Stimulated activated naive CD4-positive, alpha-beta T cell treated with Interleukin-2 at 50 U/mL for 16 hours (primary cell): ENCODE measurements around the gene THSD4.
"Not testable (repeated sequence)": the region's sequence is repeated elsewhere in the genome, so short reads cannot be mapped to it uniquely, and the experiment has no call there.

ENCODE experiments used
- DNase-seq: peaks from one replicate; lab custom pipeline; 2025; lab: John Stamatoyannopoulos, UW

Gene THSD4

DNA sequence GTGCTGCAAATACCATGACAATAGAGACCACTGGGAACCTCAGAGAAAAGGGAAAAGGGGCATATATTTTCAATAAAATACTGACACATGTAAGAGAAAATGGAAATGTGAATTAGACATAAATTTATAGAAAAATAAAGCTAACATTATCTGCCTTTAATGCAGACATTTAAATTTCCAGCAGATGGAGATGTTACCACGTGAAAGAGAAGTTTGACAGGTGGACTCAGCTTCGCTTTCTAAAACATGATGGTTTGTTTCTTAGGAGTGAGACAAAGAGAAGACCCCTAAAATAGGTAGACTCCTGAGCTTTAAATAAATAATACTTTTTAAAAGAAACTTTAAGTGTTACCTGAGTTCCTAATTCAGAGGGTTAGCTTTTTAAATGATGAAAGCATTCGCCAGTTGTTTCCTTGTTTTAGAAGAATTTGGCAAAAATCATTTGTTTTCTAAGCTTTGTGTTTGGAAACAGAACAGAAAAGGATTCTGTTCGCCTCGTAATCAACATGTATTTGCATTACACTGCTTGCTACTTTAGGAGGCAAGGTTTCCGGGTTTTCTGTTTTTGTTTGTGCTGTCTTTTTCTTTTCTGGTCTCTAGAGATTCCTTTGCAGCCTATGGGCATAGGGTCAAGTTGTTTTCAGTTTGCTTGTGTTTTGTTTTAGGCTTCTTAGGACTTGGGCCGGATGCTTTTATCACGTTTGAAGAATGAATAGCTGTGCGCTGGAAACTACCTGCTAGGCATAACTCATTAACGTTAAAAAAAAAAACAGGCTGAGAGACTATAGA is 271.4 kb downstream of the THSD4 start:
- no peak for DNase-seq

DNA sequence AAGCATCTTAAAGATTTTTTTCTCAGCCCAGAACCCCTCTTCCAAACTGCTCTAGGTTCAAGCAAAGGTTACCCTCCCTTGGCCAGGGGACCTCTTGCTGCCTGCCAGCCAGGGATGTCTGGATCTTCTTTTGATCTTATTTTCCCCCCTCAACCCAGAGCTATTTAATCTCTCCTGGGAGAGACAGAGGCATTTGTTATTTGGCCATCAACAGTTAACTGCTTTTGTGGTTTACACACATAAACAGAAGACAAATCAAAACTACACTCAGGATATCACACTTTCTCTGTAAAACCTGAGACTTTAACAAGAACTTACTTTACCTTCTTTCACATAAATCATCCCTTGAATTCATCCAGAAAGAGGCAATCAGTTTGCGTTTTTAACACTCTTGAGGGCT is 272.5 kb downstream of the THSD4 start:
- DNase-seq: no peak

DNA sequence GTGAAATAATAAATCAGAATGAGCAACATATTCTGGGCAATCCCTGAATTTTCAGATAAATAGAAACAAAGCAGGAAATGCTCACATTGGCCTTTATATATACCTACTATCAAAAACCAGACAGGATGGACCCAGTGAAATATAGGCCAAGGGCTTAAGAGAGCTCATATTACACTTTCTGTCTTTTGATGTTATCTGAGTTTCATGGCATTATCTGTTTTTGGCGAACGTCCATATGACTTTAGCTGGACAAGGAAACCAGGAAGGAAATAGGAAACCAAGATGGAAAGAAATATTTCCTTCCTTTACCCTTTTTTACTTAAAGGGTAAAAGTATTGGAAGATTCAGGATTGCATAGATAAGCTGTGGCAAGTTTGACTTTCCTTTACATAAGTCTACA is 274.8 kb downstream of the THSD4 start:
- no peak for DNase-seq

DNA sequence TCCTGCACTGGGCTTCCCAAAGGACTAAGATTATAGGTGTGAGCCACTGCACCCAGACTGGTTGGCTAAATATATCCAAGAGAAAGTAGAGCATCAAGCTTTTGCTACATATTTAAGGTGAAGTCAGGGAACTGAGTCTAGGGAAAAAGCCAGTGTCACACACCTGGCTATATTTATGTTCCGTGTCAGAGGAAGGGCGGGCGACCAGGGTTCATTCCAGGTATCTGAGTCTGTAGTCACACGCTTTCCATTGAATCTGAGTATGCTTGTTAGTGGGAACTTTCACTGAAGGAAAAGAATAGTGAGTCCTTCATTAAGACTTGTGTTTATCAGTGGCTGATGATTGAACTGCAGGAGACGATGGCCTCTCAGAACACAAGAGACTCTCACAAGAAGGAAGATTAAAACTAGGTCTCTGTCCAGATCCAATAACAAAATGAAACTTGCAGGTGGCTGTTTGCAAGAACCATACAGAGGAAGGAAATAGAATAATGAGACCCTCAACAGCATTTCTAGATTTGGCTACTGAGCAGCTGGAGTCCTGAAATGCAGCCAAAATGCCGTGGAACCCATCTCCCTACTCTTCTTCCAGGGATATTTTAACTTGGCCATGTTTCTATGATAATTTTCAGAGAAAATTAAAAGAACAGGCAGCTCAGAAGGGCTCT is 276.3 kb downstream of the THSD4 start:
- no peak for DNase-seq

DNA sequence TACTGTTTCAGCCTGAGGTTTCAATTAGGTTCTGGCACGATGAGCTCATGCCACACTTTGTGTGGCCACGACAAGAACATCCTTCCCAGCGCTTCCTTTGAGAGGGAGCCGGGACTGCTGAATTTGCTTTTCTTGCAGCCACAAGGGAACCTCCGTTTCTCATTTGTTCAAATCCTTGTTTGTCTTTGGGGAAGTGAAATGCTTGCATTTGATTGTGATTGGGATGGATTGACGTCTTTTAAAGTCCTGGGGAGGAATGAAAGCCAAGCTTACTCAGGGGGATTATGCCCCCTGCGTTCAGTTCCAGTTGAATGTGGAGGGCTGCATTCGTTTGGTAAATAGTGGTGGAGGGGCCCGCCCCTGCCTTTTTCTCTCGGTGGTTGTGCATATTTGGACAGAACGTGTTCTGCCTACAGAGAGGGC is 277.6 kb downstream of the THSD4 start:
- no peak for DNase-seq

DNA sequence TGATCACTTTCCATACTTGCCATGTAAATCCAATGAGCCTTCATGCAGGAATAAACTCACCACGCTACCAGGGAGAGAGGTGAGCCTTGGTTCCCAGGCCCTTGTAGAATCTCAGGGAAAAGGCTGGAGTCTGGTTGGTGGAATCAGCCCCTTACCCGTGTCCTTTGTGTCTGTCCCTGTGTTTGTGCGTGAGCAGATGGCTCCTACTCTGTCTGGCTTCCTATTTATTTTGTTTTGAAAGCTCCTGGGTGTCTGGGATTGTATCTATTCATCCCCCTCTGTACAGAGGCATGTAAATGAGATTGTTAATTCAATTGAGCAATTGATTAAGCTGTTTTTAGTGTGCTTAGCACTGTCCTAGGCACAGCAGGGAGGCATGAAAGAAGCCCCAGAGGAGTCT is 278.1 kb downstream of the THSD4 start:
- no peak for DNase-seq

DNA sequence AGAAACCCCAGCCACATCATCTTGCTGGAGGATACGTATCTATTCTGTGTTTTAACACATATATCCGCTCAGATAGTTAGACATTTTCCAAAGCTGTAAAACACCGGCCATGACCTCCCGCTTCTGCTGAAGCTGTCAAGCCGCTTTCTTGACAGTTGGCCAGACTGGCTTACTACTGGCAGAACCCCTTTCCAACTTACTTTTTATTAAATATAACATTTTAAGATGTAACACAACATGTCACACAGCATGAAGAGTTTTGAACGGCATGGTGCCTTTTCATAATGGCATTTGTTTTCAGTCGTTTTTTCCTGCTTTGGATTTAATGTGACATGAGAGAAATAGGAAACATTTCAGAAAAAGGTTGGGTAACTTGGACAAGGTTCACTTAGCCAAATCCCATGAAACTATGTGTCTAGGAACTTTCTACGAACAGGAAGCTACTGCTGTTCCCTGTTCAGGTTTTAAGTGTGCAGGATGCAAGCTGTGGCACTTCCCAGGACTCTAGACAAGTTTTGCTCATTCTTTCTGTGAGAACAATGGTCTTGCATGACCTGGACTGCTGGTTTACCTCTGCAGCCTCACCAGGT is 281.4 kb downstream of the THSD4 start:
- no peak for DNase-seq

DNA sequence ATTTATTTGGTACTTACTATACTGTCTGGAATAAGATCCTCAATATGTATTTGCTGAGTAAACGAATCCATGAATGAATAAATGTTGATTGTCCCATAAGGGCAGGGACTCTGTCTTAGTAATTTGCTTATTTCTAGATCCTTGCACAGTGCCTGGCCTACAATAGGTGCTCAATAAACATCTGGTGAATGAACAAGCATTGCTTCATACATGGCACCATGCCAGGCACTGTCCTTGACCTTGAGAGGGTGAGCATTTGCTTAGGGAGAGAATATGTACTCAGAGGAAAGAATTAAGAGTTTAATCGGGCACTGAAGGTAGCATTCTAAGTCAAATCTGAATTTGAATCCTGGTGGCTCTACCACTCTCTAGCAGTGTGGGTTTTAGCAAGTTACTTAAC is 282.1 kb downstream of the THSD4 start:
- DNase-seq: no peak

DNA sequence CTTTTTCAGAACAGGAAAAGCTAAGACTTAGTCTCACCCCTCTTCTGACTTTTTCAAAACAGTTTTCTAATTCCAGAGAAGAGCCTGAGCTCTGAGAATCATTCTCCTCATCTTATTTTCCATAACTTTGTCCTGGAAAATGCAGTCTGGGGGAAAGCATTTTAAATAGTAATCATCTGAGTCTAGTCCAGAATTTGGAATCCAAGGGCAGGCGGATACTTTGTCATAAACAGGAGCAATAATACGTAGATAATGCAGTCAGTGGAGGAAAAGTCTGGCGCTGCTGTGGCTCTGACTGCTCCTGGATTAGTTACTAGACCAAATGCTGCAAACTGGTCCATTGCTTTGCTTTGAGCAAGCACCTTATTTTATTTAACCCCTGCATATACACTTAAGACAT is 285.0 kb downstream of the THSD4 start:
- no peak for DNase-seq

DNA sequence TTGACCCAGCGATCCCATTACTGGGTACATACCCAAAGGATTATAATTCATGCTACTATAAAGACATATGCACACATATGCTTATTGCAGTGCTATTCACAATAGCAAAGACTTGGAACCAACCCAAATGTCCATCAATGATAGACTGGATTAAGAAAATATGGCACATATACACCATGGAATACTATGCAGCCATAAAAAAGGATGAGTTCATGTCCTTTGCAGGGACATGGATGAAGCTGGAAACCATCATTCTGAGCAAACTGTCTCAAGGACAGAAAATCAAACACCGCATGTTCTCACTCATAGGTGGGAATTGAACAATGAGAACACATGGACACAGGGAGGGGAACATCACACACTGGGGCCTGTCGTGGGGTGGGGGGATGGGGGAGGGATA is 286.5 kb downstream of the THSD4 start:
- not testable (repeated sequence) for DNase-seq

DNA sequence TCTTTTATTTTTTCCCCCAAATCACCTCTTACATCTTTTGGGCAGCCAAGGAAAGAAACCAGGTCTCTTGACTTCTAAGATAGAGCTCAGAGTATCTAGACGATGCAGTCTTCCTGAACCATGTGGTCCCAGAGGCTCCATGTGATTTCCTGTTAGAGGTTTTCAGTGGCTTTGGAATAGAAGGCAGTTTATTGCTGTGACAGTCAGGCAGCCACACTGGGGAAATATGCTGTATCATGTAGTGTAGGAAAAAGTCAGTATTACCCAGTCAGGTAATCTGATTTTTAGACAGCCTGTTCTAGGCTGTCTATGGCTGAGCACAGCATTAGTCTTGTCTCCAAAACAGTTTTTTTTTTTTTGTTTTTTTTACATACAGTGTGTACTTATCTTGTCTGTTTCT is 294.3 kb downstream of the THSD4 start:
- no peak for DNase-seq

DNA sequence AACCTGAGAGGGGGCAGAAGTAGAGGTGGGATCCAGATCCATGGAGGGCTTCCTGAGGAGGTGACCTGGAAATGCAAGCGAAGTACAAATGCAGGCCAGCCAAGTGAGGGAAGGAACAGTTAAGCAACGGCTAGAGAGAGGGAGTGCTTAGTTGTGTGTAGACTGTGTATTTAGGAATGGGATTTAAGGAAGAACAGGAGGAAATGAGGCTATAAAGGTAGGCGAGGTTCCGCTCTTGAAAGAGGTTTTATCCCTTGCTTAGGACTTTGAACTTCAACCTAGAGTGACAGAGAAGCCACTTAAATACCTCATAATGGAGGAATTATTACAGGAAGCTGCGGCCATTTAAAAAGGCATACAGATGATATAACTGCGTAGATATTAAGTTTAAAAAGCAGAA is 295.1 kb downstream of the THSD4 start:
- DNase-seq: no peak

DNA sequence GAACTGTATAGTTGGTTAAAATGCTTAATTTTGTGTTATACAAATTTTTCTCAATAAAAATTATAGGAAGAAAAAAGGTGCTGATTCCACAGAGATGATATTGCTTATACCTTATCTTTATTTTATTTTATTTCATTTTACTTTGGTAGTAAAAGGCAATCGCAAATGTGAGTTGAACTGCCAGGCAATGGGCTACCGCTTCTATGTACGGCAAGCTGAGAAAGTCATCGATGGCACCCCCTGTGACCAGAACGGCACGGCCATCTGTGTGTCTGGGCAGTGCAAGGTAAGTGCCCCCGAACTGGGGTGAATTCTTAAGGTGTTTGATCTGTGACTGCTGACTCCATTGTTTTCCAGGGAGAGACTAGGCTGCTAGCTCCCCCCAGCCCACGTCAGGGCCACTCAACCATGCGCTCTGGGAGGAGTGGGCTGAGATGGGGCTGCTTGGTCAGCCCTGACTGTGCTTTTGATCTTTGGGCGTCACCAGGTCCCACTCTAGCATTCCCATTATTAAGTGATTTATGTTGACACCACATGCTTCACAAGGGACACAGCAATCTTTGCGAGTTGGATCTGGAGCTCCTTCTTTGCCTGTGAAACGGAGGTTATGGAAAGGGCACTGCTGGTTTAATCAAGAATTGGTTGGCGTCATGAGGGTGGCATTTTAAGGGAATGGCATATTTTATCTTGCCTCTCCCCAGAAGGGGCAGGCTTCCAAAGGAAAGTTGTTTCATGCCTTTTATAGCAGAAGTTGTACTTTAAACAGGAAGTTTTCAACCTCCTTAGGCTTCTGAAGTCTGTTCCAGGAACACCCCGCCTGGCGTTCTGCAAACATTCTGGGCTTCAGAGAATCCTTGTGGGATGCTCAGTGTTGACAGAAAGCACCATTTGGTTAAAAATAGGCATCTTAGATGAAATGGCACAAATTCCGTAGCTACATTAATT is 296.5 kb downstream of the THSD4 start:
- no peak for DNase-seq

DNA sequence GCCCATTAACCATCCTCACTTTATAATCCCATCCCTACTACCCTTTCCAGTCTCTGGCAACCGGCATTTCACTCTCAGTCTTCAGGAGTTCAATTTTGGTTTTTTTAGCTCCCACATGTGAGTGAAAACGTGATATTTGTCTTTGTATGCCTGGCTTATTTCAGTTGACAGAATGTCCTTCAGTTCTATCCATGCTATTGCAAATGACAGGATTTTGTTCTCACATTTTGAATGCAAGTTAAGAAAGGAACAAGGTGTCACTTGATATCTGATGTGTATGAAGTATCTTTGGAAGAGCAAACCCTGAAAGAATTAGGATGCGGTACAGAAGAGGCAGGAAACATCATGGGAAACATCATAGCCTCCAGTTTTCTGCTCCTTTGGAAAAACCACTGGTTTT is 298.1 kb downstream of the THSD4 start:
- DNase-seq: no peak

DNA sequence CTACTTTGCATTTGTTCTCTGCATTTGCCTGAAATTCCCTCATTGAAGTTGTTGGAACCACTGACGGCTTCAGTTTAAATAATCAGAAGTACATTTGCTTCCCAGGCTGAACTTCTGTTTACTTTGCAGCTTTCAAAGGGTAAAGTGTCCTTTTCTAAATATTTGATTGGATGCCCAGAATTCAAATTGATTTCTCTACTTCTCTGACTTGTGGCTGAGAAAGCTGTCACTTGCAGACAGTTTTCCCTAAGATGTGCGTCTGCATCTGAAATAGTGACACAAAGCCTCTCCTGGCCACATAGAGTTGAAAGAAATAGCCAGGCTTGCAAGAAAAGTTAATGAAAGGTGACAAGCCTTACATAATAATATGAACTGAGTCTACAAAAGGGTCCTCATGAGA is 299.6 kb downstream of the THSD4 start:
- no peak for DNase-seq

DNA sequence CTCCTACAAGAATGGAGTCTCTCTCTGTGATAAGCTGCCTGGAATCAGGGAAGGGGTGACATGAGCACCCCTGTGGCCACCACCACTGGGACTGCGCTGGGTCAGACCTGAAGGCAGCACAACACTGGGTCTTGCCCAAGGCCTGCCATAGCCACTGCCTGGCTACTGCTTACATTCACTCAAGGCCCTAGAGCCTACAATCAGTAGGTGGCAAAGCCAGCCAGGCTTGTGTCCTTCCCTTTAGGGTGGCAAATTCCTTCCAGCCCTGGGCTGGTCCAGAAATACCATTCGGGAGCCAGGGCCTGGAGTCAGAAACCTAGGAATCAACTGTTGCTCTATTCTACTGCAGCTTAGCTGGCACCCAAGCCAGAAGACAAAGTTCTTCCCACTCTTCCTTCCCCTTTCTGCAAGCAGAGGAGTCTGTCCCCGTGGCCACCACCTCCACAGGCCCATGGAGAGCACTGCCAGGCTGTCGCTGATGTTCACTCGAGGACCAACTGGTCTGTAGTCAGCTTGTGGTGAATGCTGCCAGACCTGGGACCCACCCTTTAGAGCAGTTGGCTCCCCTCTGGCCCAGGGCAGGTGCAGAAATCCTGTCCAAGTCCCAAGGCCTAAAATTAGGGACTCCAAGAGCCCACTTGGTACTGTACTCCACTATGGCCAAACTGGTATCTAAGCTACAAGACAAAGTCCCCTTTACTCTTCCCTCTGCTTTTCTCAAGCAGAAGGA is 307.4 kb downstream of the THSD4 start:
- DNase-seq: no peak

DNA sequence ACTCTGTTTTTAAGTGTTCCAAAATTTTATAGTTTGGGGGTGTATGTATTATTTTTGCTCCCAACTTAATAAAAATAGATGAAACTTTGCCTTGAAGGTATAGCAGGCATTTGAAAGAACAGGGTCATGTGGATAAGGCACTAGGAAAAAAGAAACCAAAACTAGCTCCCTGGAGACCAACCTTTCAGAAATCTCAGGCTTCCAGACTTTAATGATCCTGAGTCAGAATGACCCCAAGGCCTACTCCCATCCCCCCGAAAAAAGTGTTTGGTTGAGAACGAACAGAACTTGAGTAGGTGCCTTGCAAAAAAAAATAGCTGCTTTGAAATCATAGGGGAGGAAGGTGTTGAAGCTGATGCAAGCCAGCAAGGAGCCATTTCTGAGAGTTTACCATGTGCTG is 309.5 kb downstream of the THSD4 start:
- DNase-seq: no peak

DNA sequence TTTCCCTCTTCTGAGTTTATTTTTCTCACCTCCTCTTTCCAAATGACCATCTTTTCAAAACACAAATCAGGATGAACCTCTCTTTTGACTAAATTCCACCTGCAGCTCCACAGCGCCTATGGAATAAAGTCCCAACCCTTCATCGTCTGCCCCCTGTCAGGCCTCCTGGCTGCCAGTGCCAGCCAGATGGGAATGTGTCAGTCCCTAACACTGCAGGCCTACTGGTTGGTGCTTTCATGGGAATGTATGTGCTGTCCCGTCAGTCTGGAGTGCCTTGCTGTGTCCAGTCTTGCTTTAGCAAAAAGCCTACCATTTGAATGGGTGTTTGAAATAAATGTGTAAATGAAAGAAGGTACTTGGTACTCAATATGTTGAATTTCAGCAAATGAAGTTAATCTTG is 310.1 kb downstream of the THSD4 start:
- DNase-seq: no peak

DNA sequence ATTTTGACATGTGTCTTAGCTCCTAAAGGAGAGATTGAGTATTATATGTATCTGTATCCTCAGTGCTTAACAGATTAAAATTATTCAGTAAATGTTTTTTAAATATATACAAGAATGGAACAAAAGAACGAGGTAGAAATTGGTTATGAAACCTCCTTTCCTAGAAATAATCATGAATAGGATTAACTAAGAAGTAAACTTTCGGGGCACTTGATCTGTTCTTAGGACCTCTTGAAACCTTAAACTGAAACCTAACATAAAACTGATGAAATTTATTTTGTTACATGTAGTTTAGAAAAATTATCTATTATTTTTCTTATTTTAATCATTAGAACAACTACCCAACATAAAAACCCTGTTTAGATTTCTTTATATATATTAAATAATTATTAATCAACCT is 311.5 kb downstream of the THSD4 start:
- DNase-seq: no peak

DNA sequence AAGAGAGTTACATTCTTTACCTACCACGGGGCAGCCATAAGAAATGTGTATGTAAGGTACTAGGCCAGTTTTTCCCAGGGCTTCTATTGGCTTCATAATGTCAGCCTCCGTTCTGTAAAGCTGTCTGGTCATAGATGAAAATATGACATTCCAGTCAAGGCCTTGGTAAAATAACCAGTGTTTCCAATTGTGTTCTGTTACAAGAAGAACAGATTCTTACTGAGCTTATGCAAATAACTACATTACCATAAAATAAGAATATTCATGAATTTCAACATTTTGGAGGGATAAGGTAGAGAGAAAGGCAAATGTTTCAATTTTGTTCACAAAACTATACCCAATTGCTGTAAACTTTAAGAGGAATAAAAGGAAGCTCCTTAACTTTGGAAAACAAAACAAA is 315.5 kb downstream of the THSD4 start:
- no peak for DNase-seq
